Activated CD8-positive, alpha-beta memory T cell treated with anti-CD3 and anti-CD28 coated beads, Interleukin-2, amount 50 U/mL, for 24 hours (primary cell): ENCODE results near the gene CDC123.
A peak's percentile ranks its signal among the peaks of the same experiment; 100 is the strongest.
"Not testable (repeated sequence)": the region's sequence is repeated elsewhere in the genome, so short reads cannot be mapped to it uniquely, and the experiment has no call there.

Experiments used
- DNase-seq: peaks from one replicate; pipeline ENCODE4 v3.0.0-alpha.2; 2020; ENCODE audit errors: extremely low read depth

The CDC123 gene

GRCh38 chr10:12235796-12236195 is 39.8 kb downstream of the CDC123 start:
- DNase-seq = no peak

GRCh38 chr10:12237265-12238220 is 41.6 kb downstream of the CDC123 start:
- no peak for DNase-seq

- DNase-seq = no peak
Observed at GRCh38 chr10:12238821-12239220, 42.8 kb downstream of the CDC123 start.

GRCh38 chr10:12241810-12242529 is 46.0 kb downstream of the CDC123 start:
- DNase-seq = peak; percentile 25

- no peak for DNase-seq
Observed at GRCh38 chr10:12243864-12244620, 48.1 kb downstream of the CDC123 start.

GRCh38 chr10:12250181-12250580 is 54.2 kb downstream of the CDC123 start:
- DNase-seq = no peak

- not testable (repeated sequence) for DNase-seq
Observed at GRCh38 chr10:12250702-12251101, 54.7 kb downstream of the CDC123 start.

- no peak for DNase-seq
Observed at GRCh38 chr10:12251581-12251980, 55.6 kb downstream of the CDC123 start.

- no peak for DNase-seq
Observed at GRCh38 chr10:12252882-12253546, 57.0 kb downstream of the CDC123 start.

- DNase-seq = no peak
Observed at GRCh38 chr10:12255048-12255447, 59.1 kb downstream of the CDC123 start.

GRCh38 chr10:12259988-12260387 is 64.0 kb downstream of the CDC123 start:
- DNase-seq = no peak

GRCh38 chr10:12262278-12262981 is 66.4 kb downstream of the CDC123 start:
- no peak for DNase-seq

- DNase-seq = peak; percentile 21
Observed at GRCh38 chr10:12264204-12264940, 68.4 kb downstream of the CDC123 start.

- DNase-seq = no peak
Observed at GRCh38 chr10:12269056-12269455, 73.1 kb downstream of the CDC123 start.

GRCh38 chr10:12271210-12271540 is 75.2 kb downstream of the CDC123 start:
- DNase-seq = no peak

GRCh38 chr10:12277862-12278261 is 81.9 kb downstream of the CDC123 start:
- DNase-seq = not testable (repeated sequence)

GRCh38 chr10:12279281-12279680 is 83.3 kb downstream of the CDC123 start:
- no peak for DNase-seq

GRCh38 chr10:12287772-12288171 is 91.8 kb downstream of the CDC123 start:
- DNase-seq = no peak

- not testable (repeated sequence) for DNase-seq
Observed at GRCh38 chr10:12297784-12298183, 101.8 kb downstream of the CDC123 start.

GRCh38 chr10:12299222-12299965 is 103.4 kb downstream of the CDC123 start:
- no peak for DNase-seq
